ENCODE measurements around the gene NR3C1.

NR3C1 gene

DNA sequence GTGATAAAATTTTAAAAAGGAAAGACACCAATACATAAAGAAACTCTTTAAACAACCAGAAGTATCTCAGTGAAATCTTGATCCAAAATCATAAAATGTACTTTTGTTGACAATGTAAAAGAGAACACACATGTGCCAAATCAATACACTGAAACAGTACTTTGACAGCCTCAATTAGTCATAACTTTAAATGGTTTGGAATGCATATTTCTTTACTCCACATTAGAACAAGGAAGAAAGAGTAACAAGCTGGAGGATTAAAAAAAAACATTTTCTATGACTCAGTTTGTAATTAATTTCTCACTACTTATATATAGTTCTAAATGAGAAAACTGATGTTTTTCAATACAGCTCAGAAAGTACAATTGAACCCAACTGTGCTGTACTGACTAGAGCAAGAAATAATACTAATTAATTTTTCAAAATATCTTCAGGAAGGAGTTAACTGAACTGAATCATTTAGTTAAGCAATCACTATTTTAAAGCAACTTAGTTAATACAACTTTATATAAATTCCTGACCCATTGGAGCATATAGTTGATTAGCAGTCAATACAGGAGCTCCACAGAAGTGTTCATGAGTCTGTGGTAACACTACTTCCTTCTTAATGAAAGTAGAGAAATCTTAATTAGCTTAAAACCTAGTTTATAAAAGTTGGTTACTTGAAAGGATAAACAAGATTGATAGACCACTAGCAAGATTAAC lies 101.0 kb downstream of the NR3C1 start:
- no peak for DNase-seq

DNA sequence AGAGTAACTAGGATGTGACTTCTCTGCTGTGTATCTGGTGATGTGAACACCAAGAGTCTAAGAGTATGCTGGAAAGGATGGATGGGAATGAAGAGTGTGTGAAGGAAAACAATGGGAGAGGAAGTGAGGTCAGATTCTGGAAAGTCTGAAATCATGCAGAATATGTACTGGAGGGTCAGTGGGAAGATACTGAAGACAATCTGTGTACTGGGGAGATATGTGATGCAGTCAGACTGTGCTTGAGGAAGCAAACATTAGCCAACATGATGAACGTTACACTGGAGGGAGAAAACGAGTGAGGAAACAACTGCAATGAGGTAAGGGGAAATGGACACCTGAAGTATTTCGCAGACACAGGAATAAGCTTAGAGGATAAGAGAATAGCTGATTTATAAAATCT lies 105.7 kb downstream of the NR3C1 start:
- no peak for DNase-seq

- DNase-seq: no peak
Measured at GRCh38 chr5:143290125-143290524, 113.4 kb downstream of the NR3C1 start.

GRCh38 chr5:143284521-143284920 lies 119.0 kb downstream of the NR3C1 start:
- no peak for DNase-seq

- DNase-seq: no peak
Measured at GRCh38 chr5:143284002-143284401, 119.5 kb downstream of the NR3C1 start.

- no peak for DNase-seq
Measured at GRCh38 chr5:143281226-143281625, 122.3 kb downstream of the NR3C1 start.

- DNase-seq: no peak
Measured at GRCh38 chr5:143279698-143280097, 123.8 kb downstream of the NR3C1 start.

GRCh38 chr5:143277536-143277935 lies 126.0 kb downstream of the NR3C1 start:
- DNase-seq: no peak

DNA sequence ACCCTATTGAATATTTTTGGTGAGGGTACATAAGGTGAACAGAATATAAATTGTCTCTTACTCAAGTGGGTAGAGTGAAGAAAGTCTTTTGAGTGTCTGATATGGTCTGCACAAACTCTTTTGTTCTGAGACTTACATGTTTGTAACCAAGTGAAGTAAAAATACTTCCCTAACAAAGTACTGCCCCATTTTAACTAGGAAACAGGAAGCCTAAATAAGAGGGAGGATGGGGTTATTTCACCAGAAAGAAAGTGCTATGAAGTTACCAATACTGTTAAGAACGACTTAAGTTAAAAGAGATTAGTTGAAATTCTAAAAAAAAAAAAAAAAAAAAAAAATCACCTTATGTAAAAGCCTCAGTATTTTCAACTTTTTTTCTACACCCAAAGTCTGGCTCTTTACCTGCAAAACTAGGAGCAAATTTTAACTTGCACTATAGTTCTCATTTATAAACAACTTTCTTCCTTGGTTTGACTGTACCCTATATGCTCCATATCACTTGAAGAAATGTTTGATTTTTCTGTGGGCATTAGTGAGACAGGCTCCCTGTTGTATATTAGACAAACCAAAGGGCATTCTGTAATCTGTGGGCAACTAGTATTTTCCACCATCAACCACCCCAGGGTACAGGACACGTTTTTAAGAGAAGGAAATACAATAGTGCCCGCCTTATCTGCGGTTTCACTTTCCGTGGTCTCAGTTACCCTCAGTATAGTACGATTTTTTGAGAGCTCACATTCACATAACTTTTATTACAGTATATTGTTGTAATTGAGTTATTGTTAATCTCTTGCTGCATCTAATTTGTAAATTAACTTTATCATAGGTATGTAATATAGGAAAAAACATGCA lies 127.7 kb downstream of the NR3C1 start:
- DNase-seq: no peak

GRCh38 chr5:143274952-143275351 lies 128.5 kb downstream of the NR3C1 start:
- DNase-seq: no peak

DNA sequence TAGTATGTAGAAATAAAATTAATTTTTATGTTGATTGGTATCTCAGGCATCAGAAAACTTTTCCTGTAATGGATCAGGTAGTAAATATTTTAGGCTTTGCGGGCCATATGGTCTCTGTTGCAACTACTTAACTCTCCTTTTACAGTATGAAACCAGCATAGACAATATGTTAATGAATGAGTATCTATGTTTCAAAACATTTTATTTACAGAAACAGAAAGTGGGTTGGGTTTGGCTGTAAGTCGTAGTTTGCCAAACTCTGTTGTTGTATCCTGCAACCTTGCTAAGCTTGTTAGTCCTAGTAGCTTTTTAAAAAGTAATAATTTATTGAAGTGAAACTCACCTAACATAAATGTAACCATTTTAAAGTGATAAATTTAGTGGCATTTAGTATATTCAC lies 132.1 kb downstream of the NR3C1 start:
- DNase-seq: no peak

DNA sequence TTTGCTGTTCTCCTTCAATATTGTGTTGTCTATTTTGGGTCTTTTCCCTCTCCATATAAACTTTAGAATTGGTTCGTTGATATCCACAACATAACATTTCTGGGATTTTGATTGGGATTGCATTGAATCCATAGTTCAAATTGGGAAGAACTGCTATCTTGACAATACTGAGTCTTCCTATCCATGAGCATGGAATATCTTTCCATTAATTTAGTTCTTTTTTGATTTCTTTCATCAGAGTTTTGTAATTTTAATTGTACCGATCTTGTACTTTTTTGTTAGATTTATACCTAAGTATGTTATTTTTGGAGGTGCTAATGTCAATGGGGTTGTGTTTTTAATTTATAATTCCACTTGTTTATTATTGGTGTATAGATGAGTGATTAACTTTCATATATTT lies 135.1 kb downstream of the NR3C1 start:
- no peak for DNase-seq

- no peak for DNase-seq
Measured at GRCh38 chr5:143267186-143267585, 136.3 kb downstream of the NR3C1 start.

DNA sequence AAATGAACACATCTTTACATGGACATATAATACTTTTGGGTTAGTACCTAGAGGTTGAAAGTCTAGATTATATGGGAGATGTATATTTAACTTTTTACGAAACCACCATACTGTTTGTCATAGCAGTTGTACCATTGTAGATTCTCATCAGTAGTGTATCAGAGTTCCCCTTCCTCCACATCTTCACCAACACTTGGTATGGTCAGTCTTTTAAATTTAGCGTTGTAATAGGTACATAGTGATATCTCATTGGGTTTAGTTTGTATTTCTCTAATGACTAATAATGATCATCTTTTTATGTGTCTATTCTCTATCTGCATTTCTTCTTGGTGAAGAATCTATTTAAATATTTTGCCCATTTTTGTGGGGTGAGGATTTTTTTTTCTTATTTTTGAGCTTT lies 137.5 kb downstream of the NR3C1 start:
- DNase-seq: no peak

- DNase-seq: no peak
Measured at GRCh38 chr5:143263272-143263810, 140.1 kb downstream of the NR3C1 start.

DNA sequence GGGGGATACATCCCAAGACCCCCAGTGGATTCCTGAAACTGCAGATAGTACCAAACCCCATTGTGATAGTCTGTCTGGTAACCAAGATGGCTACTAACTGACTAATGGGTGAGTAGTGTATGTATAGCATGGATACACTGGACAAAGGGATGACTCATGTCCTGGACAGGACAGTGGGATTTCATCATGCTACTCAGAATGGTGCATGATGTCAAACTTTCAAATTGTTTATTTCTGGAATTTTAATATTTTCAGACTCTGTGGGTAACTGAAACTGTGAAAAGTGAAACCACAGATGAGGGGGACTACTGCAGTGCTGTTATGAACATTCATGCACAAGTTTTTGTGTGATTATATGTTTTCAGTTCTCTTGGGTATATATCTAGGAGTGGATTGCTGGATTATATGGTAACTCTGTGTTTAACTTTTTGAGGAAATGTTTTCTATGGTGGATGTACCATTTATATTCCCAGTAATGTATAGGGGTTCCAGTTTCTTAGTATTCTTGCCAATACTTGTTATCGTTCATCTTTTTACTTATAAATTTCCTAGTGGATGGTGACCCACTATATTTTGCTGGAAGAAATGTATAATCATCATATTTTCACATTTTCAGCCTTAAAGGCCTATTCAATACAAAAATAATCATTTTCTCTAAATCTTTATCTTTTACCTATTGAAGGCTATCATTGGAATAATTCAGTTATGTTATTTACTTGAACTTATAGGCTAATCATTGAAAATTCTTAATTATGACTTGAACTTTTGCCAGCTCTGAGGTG lies 140.9 kb downstream of the NR3C1 start:
- DNase-seq: no peak

DNA sequence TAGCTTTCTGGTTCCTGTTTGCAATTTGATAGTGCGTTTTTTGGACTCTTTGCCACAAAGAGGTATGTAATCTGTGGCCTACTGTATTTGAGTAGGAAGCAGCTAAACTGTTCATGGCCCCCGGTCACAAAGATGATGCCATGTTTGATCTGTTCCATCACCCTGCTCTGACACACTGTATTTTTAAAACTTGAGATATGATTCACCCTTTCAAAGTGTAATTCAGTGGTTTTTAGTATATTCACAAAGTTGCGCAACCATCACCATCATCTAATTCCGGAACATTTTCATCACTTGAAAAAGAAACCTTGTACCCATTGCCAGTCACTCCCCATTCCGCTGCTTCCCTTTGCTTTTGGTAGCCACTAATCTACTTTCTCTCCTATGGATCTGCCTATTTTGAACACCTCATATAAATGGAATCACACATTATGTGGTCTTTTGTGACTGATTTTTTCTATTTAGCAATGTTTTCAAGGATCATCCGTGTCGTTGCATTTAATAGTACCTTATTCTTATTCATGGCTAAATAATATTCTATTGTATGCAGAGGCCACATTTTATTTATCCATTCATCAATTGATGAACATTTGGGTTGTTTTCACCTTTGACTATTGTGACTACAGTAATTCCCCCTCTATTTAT lies 141.6 kb downstream of the NR3C1 start:
- DNase-seq: no peak

GRCh38 chr5:143259254-143259605 lies 144.3 kb downstream of the NR3C1 start:
- DNase-seq: no peak

- DNase-seq: no peak
Measured at GRCh38 chr5:143258559-143259253, 144.8 kb downstream of the NR3C1 start.

GRCh38 chr5:143254819-143255218 lies 148.7 kb downstream of the NR3C1 start:
- no peak for DNase-seq

DNA sequence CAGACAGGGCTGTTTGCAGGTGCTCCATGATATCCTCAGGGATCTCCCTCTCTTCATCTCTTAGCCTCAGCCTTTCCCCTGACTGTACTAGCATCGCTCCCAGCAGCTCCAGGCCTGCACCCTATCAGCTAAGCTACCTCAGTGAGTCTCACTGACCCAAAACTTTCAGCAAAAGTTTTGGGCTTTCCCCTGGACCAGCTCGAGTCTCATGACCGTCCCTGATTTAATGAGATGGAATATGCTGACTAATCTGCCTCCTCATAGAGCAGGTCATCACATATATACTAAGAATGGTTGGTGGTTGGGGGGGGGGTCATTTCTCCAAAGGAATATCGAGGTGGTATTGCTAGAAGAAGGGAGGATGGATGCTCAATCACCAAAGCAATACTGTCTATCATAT lies 151.5 kb downstream of the NR3C1 start:
- DNase-seq: no peak

DNA sequence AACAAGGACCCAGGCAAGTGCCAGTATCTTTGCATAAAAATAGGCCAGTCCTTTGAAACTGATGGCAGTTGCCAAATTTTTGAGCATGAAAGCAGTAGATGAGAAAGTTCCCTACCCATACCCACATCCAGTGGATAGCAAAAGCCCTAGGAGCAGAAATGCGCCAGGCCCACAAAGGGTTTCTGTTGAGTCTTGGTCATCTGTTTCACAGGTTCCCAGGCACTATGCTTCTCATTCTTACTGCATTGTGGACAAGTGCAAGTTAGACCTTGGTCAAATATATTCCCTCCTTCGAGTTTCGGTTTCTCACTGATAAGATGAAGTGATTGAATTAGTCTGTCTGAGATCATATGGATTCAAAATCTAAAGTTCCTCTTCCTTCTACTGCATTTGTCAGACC lies 152.3 kb downstream of the NR3C1 start:
- no peak for DNase-seq

Measured in retina (tissue), 1 donor.